H1 (cell line): Measurements from ENCODE around the gene PTPRJ. TPM values are rescaled to one million over a fixed set of nuclear protein-coding genes. Genes with fewer than 3 reads are reported as not detected.

Experiments
- CTCF ChIA-PET: fragments of 300-600 bp; sonication (Branson Sonifier 250); formaldehyde crosslinking; loops from one replicate; lab custom pipeline; 2021; ENCODE audit not compliant: partially characterized antibody; lab: Charles Lee
- POLR2A ChIA-PET: fragments of 300-600 bp; sonication (Branson Sonifier 250); formaldehyde crosslinking; loops from one replicate; lab custom pipeline; 2021; ENCODE audit warnings: inconsistent platforms; ENCODE audit not compliant: partially characterized antibody; lab: Charles Lee
- DNase-seq, 2 experiments: peaks; one replicate each; pipeline versions ENCODE4 v3.0.0 to v3.0.0-alpha.2; 2010 to 2022; ENCODE audit warnings: low spot score in 2 of 2, low read depth in 1 of 2, mixed read lengths in 1 of 2
- FAIRE-seq: peaks from 2 replicates; lab custom pipeline; 2011; peaks lifted over from hg19 to GRCh38; lab: Jason Lieb, UNC
- H2AFZ ChIP-seq: 2 replicates; pipeline ENCODE4 v1.8.1; 2012; ENCODE audit warnings: low read length, inconsistent platforms
- H2AK5ac ChIP-seq: 2 replicates; pipeline ENCODE4 v1.6.1; 2013; ENCODE audit warnings: low read depth, low read length
- H2BK120ac ChIP-seq: replicated peaks from 2 replicates; pipeline ENCODE3; 2013; ENCODE audit warnings: low read depth, low read length, inconsistent platforms
- H2BK12ac ChIP-seq: 2 replicates; pipeline ENCODE4 v1.6.1; 2013; ENCODE audit warnings: low read depth, low read length
- H2BK15ac ChIP-seq: 2 replicates; pipeline ENCODE4 v1.6.1; 2013; ENCODE audit warnings: low read length
- H2BK20ac ChIP-seq: 2 replicates; pipeline ENCODE4 v1.6.1; 2013; ENCODE audit warnings: low read length
- H2BK5ac ChIP-seq: 2 replicates; pipeline ENCODE4 v1.6.1; 2013; ENCODE audit warnings: low read depth, low read length
- H3K14ac ChIP-seq: 2 replicates; pipeline ENCODE4 v1.6.1; 2013; ENCODE audit warnings: inconsistent platforms; ENCODE audit not compliant: insufficient read length
- H3K18ac ChIP-seq: 2 replicates; pipeline ENCODE4 v1.6.1; 2013; ENCODE audit warnings: low read length; ENCODE audit errors: extremely low read depth
- H3K23ac ChIP-seq: 2 replicates; pipeline ENCODE4 v1.6.1; 2013; ENCODE audit warnings: inconsistent platforms; ENCODE audit not compliant: insufficient read length
- H3K23me2 ChIP-seq: 2 replicates; pipeline ENCODE4 v1.6.1; 2013; ENCODE audit warnings: low read depth, low read length
- H3K27ac ChIP-seq: 2 replicates; pipeline ENCODE4 v1.6.1; 2011; ENCODE audit warnings: low read depth, low read length, inconsistent platforms
- H3K27me3 ChIP-seq, 4 experiments: replicated peaks in 1 of 4; 1 replicate in 1 of 4; 2 replicates in 3 of 4; pipeline versions ENCODE4 v1.6.1 to v1.8.1; 2011 to 2013; ENCODE audit warnings: low read length in 3 of 4, mild to moderate bottlenecking in 3 of 4, inconsistent platforms in 2 of 4, mixed read lengths in 2 of 4, moderate library complexity in 1 of 4; ENCODE audit not compliant: control insufficient read depth in 3 of 4, insufficient read depth in 3 of 4; ENCODE audit errors: extremely low read depth in 1 of 4
- H3K36me3 ChIP-seq, 4 experiments: 2 replicates each; pipeline versions ENCODE4 v1.6.1 to v1.8.1; 2011 to 2013; ENCODE audit warnings: mild to moderate bottlenecking in 4 of 4, low read length in 3 of 4, moderate library complexity in 2 of 4, control low read depth in 1 of 4, inconsistent platforms in 1 of 4; ENCODE audit not compliant: insufficient read depth in 4 of 4, control insufficient read depth in 2 of 4
- H3K4ac ChIP-seq: replicated peaks from 2 replicates; pipeline ENCODE3; 2013; ENCODE audit warnings: low read length, low read depth, mixed read lengths, inconsistent platforms; ENCODE audit not compliant: insufficient read length
- H3K4me1 ChIP-seq, 4 experiments: replicated peaks in 1 of 4; 1 replicate in 1 of 4; 2 replicates in 3 of 4; pipeline versions ENCODE4 v1.6.1 to v1.8.1; 2011 to 2013; ENCODE audit warnings: low read length in 3 of 4, inconsistent platforms in 2 of 4, mixed read lengths in 1 of 4; ENCODE audit not compliant: insufficient read depth in 4 of 4, control insufficient read depth in 3 of 4
- H3K4me2 ChIP-seq, 2 experiments: 2 replicates each; pipeline versions ENCODE4 v1.6.1 to v1.8.1; 2011 to 2013; ENCODE audit warnings: low read depth in 2 of 2, low read length in 2 of 2, control low read depth in 1 of 2, inconsistent platforms in 1 of 2, mild to moderate bottlenecking in 1 of 2; ENCODE audit not compliant: insufficient read depth in 1 of 2
- H3K4me3 ChIP-seq, 4 experiments: fragments of 200-600, 300-600 bp in 1 of 4; sonication (generic), shearing (Covaris generic), sonication (Bioruptor Twin) in 1 of 4; 2 replicates each; pipeline versions ENCODE4 v1.5.1 to v1.8.1; 2011 to 2016; ENCODE audit warnings: low read length in 4 of 4, low read depth in 3 of 4, control low read depth in 2 of 4, inconsistent platforms in 2 of 4, mild to moderate bottlenecking in 2 of 4, mixed read lengths in 1 of 4, moderate library complexity in 1 of 4; ENCODE audit not compliant: insufficient read depth in 2 of 4; ENCODE audit errors: extremely low read depth in 1 of 4
- H3K56ac ChIP-seq: replicated peaks from 2 replicates; pipeline ENCODE3; 2013; ENCODE audit warnings: low read depth, mild to moderate bottlenecking, mixed read lengths, low read length, inconsistent platforms; ENCODE audit not compliant: insufficient read length
- H3K79me1 ChIP-seq: 2 replicates; pipeline ENCODE4 v1.6.1; 2013; ENCODE audit warnings: low read depth, low read length, control low read depth
- H3K79me2 ChIP-seq, 2 experiments: 2 replicates each; pipeline versions ENCODE4 v1.6.1 to v1.8.1; 2012 to 2013; ENCODE audit warnings: low read length in 2 of 2, mild to moderate bottlenecking in 2 of 2, inconsistent platforms in 1 of 2; ENCODE audit not compliant: insufficient read depth in 2 of 2, control insufficient read depth in 1 of 2
- H3K9ac ChIP-seq, 4 experiments: replicated peaks in 1 of 4; 1 replicate in 1 of 4; 2 replicates in 3 of 4; pipeline versions ENCODE4 v1.6.1 to v1.8.1; 2011 to 2013; ENCODE audit warnings: low read depth in 3 of 4, low read length in 3 of 4, control low read depth in 2 of 4, mild to moderate bottlenecking in 2 of 4, moderate library complexity in 2 of 4, inconsistent platforms in 1 of 4; ENCODE audit errors: extremely low read depth in 1 of 4
- H3K9me3 ChIP-seq, 2 experiments: 2 replicates each; pipeline versions ENCODE4 v1.6.1 to v1.8.1; 2012 to 2013; ENCODE audit warnings: mild to moderate bottlenecking in 2 of 2, moderate library complexity in 2 of 2, control low read depth in 1 of 2, inconsistent platforms in 1 of 2, low read depth in 1 of 2, low read length in 1 of 2, mixed read lengths in 1 of 2; ENCODE audit not compliant: insufficient read depth in 2 of 2
- H4K20me1 ChIP-seq, 2 experiments: replicated peaks in 1 of 2; 2 replicates each; pipeline versions ENCODE3 to v1.8.1; 2011 to 2013; ENCODE audit warnings: inconsistent platforms in 2 of 2, low read length in 2 of 2, mild to moderate bottlenecking in 1 of 2; ENCODE audit not compliant: insufficient read depth in 2 of 2, control insufficient read depth in 1 of 2
- H4K5ac ChIP-seq: 2 replicates; pipeline ENCODE4 v1.6.1; 2013; ENCODE audit warnings: low read length, low read depth, mixed read lengths, inconsistent platforms; ENCODE audit not compliant: insufficient read length
- H4K8ac ChIP-seq: 2 replicates; pipeline ENCODE4 v1.8.0; 2013; ENCODE audit warnings: mild to moderate bottlenecking, moderate library complexity, low read length, inconsistent platforms; ENCODE audit not compliant: insufficient read depth; ENCODE audit errors: extremely low read depth
- H4K91ac ChIP-seq: replicated peaks from 2 replicates; pipeline ENCODE3; 2013; ENCODE audit warnings: low read length, mixed read lengths, inconsistent platforms; ENCODE audit not compliant: insufficient read length
- ASH2L ChIP-seq: fragments of 200-600, 300-600 bp; sonication (generic); IDR thresholded peaks from one replicate; pipeline ENCODE4 v1.7.1; 2017; ENCODE audit warnings: low read length
- KDM1A ChIP-seq: fragments of 200-600, 300-600 bp; sonication (generic); IDR thresholded peaks from 2 replicates; pipeline ENCODE4 v1.7.1; 2016; ENCODE audit warnings: mild to moderate bottlenecking, low read length, borderline replicate concordance
- RAD21 ChIP-seq, 2 experiments: IDR thresholded peaks in 1 of 2; conservative IDR thresholded peaks in 1 of 2; 2 replicates each; pipeline ENCODE4 v1.6.1; 2011; ENCODE audit warnings: low read depth in 2 of 2, low read length in 2 of 2, improper control_type of control experiment in 1 of 2, inconsistent platforms in 1 of 2, mild to moderate bottlenecking in 1 of 2, moderate library complexity in 1 of 2
- RBBP5 ChIP-seq: IDR thresholded peaks from 2 replicates; pipeline ENCODE4 v1.7.1; 2012; ENCODE audit warnings: low read depth, mild to moderate bottlenecking, inconsistent platforms, low read length, moderate library complexity, borderline replicate concordance
- SIX5 ChIP-seq: IDR thresholded peaks from 2 replicates; pipeline ENCODE4 v1.6.1; 2011; ENCODE audit warnings: mild to moderate bottlenecking, low read depth, low read length
- SP1 ChIP-seq: IDR thresholded peaks from 2 replicates; pipeline ENCODE4 v1.6.1; 2011; ENCODE audit warnings: low read depth, low read length
- SRF ChIP-seq: IDR thresholded peaks from 2 replicates; pipeline ENCODE4 v1.6.1; 2011; ENCODE audit warnings: mild to moderate bottlenecking, low read depth, low read length, moderate library complexity
- TAF1 ChIP-seq: IDR thresholded peaks from 2 replicates; pipeline ENCODE4 v1.6.1; 2011; ENCODE audit warnings: mild to moderate bottlenecking, low read depth, low read length
- TEAD4 ChIP-seq: IDR thresholded peaks from 2 replicates; pipeline ENCODE4 v1.6.1; 2012; ENCODE audit warnings: low read depth, low read length, inconsistent platforms, mixed read lengths
- YY1 ChIP-seq: IDR thresholded peaks from 2 replicates; pipeline ENCODE4 v1.6.1; 2011; ENCODE audit warnings: low read depth, mild to moderate bottlenecking, low read length
- whole genome bisulfite sequencing, 2 experiments: shearing (Covaris generic) in 1 of 2; methylation state at CpG; one replicate each; pipeline versions ENCODE4 v1.1.6 to v1.1.7; 2013 to 2015; ENCODE audit warnings: low lambda C conversion rate in 2 of 2, mixed read lengths in 2 of 2, inconsistent platforms in 1 of 2, low coverage in 1 of 2, missing lambda C conversion rate in 1 of 2; ENCODE audit not compliant: insufficient replicate concordance in 2 of 2, insufficient coverage in 1 of 2, insufficient read length in 1 of 2; ENCODE audit errors: extremely low coverage in 1 of 2, missing lambda C conversion rate in 1 of 2; 5-methylcytosine and 5-hydroxymethylcytosine counted together
- polyA plus RNA-seq, 7 experiments: library from polyadenylated mRNA; depleted of rRNA in 3 of 7; stranded (reverse) in 5 of 7; unstranded in 2 of 7; fragments of >200 nt in 5 of 7; fragments of 200-250 nt in 2 of 7; gene quantifications; 1 replicate in 5 of 7; 2 replicates in 1 of 7; 4 replicates in 1 of 7; pipeline versions ENCODE4 v1.2.1 to v1.2.3, GENCODE V29; 2011 to 2013; ENCODE audit warnings: missing spikeins in 2 of 7, mixed read lengths in 2 of 7
- total RNA-seq: library from RNA; stranded (reverse); fragmentation: NEBNext Ultra II Directional; extraction: Animal tissue kit (Norgen Biotek cat#: 25700); gene quantifications from 2 replicates; pipeline ENCODE4 v1.2.1, GENCODE V29; 2021
- TF ChIP-seq, protein P1 (sequence below): IDR thresholded peaks from 2 replicates; pipeline ENCODE4 v1.6.1; 2012; ENCODE audit warnings: inconsistent platforms

PTPRJ gene
- total and polyA plus RNA-seq, 2 of the 8 experiments (the other 6 are each of a cell fraction or from before 2014, with no cell fraction given) = 4.4 to 22.6 TPM

DNA sequence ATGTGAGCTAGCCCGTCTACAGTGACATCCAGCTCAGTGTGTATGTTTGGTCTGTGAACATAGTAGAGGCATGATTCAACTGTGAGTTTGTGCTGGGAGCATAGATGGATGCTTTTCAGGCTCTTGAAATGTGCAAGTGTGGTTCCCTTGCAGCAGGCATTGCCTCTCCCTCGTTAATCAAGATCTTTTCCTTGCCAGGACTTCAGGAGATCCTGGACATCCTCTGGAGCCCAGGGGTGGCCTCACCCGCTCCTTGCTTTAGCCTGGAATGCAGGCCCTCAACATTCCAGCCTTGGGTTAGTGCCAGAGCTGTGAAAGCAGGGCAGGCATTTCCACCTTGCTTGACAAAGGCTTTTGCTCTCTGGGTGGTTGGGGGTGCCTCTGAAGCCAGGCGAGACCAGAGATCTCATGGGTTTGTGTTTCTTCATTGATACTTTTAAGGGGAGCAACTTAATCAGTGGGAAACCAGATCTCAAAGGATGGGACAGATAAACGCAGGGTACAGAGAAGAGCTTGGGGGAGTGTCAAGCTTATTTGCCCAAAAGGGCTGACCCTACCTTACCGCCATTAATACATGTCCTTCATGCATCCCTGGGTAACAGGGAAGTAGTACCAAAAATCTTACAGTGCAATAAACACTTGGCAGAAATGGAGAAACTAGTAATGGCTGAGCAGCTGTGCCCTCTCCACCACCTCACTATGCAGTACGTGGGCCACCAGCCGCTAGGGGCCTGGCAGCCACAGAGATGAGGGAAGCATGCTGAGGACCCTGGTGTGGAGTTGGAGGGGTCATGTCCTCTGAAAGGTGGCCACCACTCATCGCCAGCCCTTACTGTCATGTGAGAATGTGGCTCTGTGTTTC lies 72.1 kb downstream of the PTPRJ start:
- peak overlapping the region; percentile 24 to 52 for H3K4me2 ChIP-seq
- no peak overlapping the region for H2AFZ ChIP-seq
- no peak overlapping the region for H3K14ac ChIP-seq
- H3K27ac ChIP-seq = peak overlapping the region; percentile 65
- H4K8ac ChIP-seq = no peak overlapping the region
- no peak overlapping the region for H4K91ac ChIP-seq
- H2AK5ac ChIP-seq = peak overlapping the region; percentile 96
- DNase-seq = peak; percentile 53 to 57
- H2BK120ac ChIP-seq = no peak overlapping the region
- H3K23ac ChIP-seq = no peak overlapping the region
- no peak overlapping the region for H3K56ac ChIP-seq
- 74% methylated on average over 9 of the region's 9 CpGs; no CpG with 5 or more reads in 1 of the 2 experiments for WGBS, 2 experiments
- no peaks in the 10 kb centered on the region for H3K9me3 ChIP-seq
- H3K4me3 ChIP-seq = no peak overlapping the region; a peak in 1 of 8 replicates
- H3K23me2 ChIP-seq = no peaks in the 10 kb centered on the region; the same call in 1 of the 2 replicates
- no peaks in the 10 kb centered on the region for H3K79me1 ChIP-seq
- H2BK15ac ChIP-seq = no peak overlapping the region
- peak overlapping the region; percentile 64; the same call in 1 of the 2 replicates for H2BK5ac ChIP-seq
- peaks cover 0 to 2% of the 10 kb centered on the region in 2 experiments; a peak in 1 of 4 replicates for H3K79me2 ChIP-seq
- no peaks in the 10 kb centered on the region for H3K27me3 ChIP-seq
- no peak overlapping the region for H4K5ac ChIP-seq
- FAIRE-seq = no peak
- no peaks in the 10 kb centered on the region for H3K36me3 ChIP-seq
- ChIA-PET CTCF (interaction anchor here (0.6 to 1.3 kb wide), 8 partner anchors 16 to 228 kb away, joined by 3 read pairs; no protein-coding TSS in a partner anchor), POLR2A (interaction anchor here (0.9 to 1.4 kb wide), 3 partner anchors 9 to 73 kb away, joined by 3 to 4 read pairs (median 3); no protein-coding TSS in a partner anchor)
- no peak overlapping the region for H3K9ac ChIP-seq
- peaks cover 1 to 2% of the 10 kb centered on the region in 2 experiments for H4K20me1 ChIP-seq
- peaks cover 4 to 27% (median 21%) of the 10 kb centered on the region in 4 experiments for H3K4me1 ChIP-seq
- H3K4ac ChIP-seq = no peak overlapping the region
- peak overlapping the region; percentile 88; the same call in 1 of the 2 replicates for H2BK20ac ChIP-seq
- H2BK12ac ChIP-seq = peak overlapping the region; percentile 72; the same call in 1 of the 2 replicates
- H3K18ac ChIP-seq = peak overlapping the region; percentile 13; the same call in 1 of the 2 replicates
- TF ChIP-seq TAF1 (0 out of 2 replicates have a peak, but pooled peaks have one; percentile 39), SP1 (peak; percentile 91), ASH2L (peak; percentile 85), RAD21 (IDR thresholded peaks at IDR 0.05 in 1 of 2, conservative IDR thresholded peaks at IDR 0.05 in 1 of 2; ENCODE audit: low read depth in 2 of 2, low read length in 2 of 2) (peak in 1 of 2 experiments; percentile 16; a peak in 1 of 4 replicates), KDM1A (no peak), SRF (no peak), YY1 (peak; percentile 77; the same call in 1 of the 2 replicates), TEAD4 (peak; percentile 99), SIX5 (no peak), RBBP5 (no peak; the same call in 1 of the 2 replicates)
- TF ChIP-seq, protein P1, sequence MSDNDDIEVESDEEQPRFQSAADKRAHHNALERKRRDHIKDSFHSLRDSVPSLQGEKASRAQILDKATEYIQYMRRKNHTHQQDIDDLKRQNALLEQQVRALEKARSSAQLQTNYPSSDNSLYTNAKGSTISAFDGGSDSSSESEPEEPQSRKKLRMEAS = no peak
